Cerebellar nuclear complex (tissue), 1 donor: ENCODE measurements around the gene MYO1D.

Experiments
- DNase-seq, 2 experiments: peaks; one replicate each; lab custom pipeline; 2025; lab: John Stamatoyannopoulos, UW

Gene MYO1D

GRCh38 chr17:32488177-32488542 is 388.8 kb downstream of the MYO1D start:
- DNase-seq: no peak

GRCh38 chr17:32487473-32488176 is 389.3 kb downstream of the MYO1D start:
- DNase-seq: no peak

GRCh38 chr17:32486701-32487472 is 390.0 kb downstream of the MYO1D start, which contains the start of gene CDK5R1:
TSS of gene CDK5R1 (plus strand) at chr17:32486993. CDS start at chr17:32487621, 628 bp downstream.
- no peak for DNase-seq

GRCh38 chr17:32486111-32486700 is 390.7 kb downstream of the MYO1D start:
- peak in 1 of 2 experiments; percentile 32 for DNase-seq

DNA sequence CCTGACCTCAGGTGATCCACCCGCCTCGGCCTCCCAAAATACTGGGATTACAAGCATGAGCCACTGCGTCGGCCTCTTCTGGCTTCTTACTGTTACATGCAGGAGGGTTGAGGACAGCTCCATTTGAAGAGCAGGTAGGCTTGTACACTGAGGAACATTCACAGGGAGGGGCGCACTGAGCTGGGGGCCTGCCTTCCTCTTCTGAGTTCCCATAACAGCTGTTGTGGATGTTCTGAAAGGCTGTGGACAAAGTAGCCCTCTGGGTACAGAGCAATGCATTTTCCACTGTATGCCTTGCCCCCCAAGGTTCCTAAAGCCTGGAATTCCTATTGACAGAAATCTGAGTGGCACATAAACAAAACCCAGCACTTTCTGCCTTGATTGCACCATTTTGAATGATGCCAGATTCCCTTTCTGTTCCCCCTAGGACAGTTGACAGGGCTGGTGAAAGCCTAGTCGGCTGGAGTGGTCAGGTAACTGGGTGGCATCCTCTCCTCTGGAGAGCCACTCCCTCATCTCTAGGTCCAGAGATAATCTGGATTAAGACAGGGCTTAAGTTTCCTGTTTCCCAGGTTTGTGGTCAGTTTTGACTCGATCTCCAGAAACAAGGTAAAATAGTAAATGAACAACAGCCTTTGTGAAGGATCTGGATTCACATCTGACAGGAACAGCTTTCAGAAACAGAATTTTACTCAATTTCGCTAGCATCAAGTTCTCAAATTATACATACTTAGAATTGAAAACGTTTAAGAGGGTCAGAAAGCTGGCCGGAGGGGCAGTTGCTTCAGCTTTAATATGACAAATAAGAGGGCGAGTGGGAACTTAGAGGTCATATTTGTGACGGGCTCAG is 391.4 kb downstream of the MYO1D start:
- DNase-seq: no peak

DNA sequence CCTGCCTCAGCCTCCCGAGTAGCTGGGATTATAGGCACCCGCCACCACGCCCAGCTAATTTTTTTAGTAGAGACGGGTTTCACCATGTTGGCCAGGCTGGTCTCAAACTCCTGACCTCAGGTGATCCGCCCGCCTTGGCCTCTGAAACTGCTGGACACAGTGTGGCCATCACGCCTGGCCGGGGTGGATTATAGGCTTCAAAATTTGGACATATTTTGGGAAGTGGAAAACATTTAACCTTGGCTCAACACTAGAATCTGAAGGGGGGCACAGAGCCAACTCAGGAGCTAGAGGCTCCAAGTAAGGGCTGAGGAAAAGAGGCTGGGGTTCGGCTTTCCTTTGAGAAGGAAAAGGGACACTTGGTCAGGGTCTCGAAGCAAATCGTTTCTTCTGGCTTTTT is 392.3 kb downstream of the MYO1D start:
- DNase-seq: no peak

DNA sequence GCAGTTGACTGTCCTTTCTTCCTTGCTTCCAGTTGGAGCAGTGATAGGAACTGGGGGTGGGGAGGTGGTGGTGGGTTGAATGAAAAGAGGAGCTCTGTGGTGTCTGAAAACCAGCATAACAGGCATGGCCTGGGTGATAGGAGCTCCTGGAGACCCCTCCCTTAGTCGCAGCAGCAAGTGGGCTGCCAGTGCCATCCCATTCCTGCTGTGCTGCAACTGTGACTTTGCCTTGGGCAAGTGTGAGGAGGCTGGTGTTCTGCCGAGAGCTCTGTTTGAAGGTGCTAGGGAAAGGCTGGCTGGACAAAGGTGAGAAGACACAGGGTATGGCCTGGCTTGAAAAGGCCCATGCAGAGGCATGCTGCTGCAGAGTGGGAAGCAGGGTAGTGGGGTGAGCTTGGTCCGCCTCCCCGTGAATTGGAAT is 392.9 kb downstream of the MYO1D start:
- no peak for DNase-seq

- DNase-seq: peak; percentile 15 to 91
Measured at GRCh38 chr17:32483451-32484019, 393.4 kb downstream of the MYO1D start.

- DNase-seq: no peak
Measured at GRCh38 chr17:32482568-32483320, 394.2 kb downstream of the MYO1D start.

DNA sequence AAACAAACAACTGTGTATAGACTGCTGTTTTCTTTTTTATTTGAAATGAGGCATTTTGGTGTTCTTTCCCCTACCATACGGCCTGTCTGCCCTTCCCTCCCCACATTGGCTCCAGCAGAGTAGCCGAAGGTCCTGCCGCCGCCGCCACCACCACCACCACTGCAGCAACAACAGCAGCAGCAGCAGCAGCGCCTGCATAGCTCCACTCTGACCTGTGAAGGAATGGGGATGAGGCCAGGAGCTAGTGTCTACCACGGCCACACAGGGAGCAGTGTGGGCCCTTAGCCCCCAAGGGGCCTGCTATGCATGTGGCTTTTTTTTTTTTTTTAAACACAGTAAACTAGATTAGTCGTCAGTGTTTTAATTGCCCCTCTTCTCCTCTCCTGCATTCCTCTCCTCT is 395.7 kb downstream of the MYO1D start:
- DNase-seq: no peak

GRCh38 chr17:32479074-32479617 is 397.8 kb downstream of the MYO1D start:
- DNase-seq: no peak

DNA sequence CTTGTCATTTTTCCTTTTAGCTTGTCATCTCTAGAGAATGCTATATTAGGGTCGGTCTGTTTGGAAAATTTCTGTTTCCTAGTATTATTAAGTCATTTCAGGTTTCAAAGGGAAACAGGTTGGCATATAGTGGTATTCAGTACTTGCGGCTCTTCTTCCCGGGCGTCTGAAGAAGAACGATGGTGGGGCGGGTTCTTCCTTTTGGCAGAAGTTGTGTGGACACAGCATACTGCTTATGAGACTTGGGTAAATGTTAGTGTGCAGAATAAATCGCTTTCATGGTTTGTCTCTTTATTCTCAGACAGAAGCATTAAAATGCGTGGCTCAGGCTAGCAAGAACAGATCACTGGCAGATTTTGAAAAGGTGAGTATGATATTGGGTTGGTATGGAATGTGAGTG is 399.7 kb downstream of the MYO1D start:
- DNase-seq: no peak

DNA sequence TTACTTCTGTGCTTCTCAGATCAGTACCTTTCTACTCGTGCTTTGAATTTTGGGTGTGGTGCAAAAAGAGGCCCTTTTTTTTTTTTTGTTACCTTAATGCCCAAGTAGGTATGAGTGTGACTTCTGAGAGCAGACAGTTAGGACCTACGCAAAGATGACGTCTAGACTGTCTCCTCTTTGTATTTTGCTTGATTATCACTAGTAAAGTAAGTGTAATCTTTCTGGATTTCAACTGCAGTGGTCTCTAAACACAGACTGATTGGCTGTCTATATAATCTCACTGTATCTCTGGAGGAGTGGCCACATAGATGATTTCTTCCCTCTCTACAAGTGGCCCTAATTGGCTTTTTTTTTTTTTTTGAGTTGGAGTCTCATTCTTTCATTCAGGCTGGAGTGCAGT is 401.7 kb downstream of the MYO1D start:
- no peak for DNase-seq

DNA sequence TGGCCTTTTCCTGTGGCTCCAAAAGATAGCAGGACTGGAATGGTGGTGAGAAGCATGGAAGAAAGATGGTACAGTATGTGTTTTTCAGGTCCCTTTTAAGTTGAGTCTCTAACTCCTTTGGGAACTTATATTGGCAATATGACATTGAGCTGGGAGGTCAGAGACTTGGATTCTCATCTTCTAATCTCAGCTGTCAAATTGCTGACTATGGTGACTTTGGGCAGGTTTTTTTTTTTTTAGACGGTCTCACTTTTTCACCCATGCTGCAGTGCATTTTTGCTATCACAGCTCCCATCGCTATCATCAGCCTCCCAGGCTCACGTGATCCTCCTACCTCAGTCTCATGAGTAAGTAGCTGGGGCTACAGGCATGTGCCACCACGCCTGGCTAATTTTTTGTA is 405.3 kb downstream of the MYO1D start:
- no peak for DNase-seq

GRCh38 chr17:32470405-32471167 is 406.3 kb downstream of the MYO1D start:
- DNase-seq: no peak

- DNase-seq: no peak
Measured at GRCh38 chr17:32467949-32468348, 409.0 kb downstream of the MYO1D start.

DNA sequence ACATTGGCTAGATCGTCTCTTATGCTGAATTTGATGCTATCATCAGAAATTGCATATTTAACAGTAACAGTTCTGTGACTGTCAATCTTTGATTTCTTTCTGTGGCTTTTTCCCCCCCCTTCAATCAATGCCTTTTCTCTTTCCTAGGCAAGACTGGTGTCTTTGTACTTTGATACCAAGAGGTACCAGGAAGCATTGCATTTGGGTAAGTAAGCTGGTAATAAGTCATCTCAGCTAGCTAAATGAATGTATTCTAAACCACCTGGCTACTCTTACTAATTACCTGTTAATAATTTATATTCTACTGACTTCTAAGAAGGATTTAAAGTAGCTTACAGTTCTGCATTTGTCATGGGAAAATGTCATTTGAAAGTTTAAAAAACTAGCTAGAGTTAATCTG is 412.6 kb downstream of the MYO1D start:
- DNase-seq: no peak

DNA sequence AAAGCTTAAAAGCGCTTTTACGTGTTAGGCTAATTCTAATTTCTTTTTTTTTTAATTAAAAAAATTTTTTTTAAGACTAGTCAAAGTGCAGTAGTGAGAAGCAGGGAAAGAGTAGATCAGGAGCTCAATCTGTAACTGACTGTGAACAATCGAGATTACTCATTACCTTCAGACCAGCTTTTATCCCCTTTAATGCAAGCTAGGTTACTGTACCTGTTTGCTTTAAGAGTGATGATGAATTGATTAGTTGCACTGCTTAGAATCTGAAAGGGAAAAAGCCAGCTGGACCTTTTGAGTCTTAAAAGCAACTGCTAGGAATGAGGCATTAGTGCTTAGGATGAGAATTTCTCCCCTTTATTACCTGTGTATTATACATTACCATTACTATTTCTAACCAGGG is 413.6 kb downstream of the MYO1D start:
- no peak for DNase-seq

DNA sequence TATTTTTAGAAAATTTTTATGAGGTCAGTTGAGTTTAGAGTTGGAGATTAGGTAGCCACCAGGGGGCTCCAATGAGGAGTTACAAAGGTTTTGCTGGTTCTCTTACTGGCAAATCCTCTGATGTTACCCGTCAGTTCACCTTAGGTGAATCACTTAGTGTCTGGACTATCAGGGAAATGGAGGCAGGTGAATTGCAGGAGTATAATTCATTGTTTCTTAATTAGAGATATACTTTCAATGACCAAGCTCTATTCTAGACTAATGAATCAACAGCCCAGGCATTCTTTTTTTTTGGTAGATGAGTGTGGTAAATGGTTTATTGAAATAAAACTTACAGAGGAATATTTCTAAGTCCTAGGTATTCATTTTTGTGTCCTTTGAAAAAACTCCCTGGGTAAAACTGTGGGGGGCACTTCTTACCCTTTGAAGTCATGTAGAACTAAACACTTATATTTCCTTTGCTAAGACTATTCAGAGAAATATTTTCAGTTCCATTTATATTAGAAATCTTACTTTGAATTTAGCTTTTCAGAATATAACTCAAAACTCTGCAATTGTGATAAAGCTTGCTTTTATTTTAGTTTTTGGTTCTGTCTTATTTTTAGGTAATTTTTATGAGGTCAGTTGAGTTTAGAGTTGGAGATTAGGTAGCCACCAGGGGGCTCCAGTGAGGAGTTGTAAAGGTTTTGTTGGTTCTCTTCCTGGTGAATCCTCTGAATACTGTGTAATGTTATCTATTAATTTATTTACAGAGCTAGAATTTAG is 414.9 kb downstream of the MYO1D start:
- no peak for DNase-seq
